Neural crest cell (in vitro differentiated cells): Measurements from ENCODE around the gene LMAN2. TPM values are rescaled to one million over a fixed set of nuclear protein-coding genes. Genes with fewer than 3 reads are reported as not detected.
"Not testable (repeated sequence)": the region's sequence is repeated elsewhere in the genome, so short reads cannot be mapped to it uniquely, and the experiment has no call there.

Experiments used
- DNase-seq: peaks from one replicate; pipeline ENCODE4 v3.0.0; 2021; ENCODE audit warnings: low read depth, mixed read lengths, low spot score
- H3K27ac Mint-ChIP-seq: one replicate; pipeline ENCODE4 v1.8.0; 2021; ENCODE audit warnings: mild to moderate bottlenecking, mixed read lengths; ENCODE audit not compliant: unreplicated experiment
- H3K27me3 Mint-ChIP-seq: 2 replicates; pipeline ENCODE4 v1.8.0; 2021; ENCODE audit warnings: low read depth, mild to moderate bottlenecking, mixed read lengths
- H3K36me3 Mint-ChIP-seq: 2 replicates; pipeline ENCODE4 v1.8.0; 2021; ENCODE audit warnings: low read depth, mild to moderate bottlenecking, mixed read lengths
- H3K4me1 Mint-ChIP-seq: 2 replicates; pipeline ENCODE4 v1.8.0; 2021; ENCODE audit warnings: mixed read lengths
- H3K4me3 Mint-ChIP-seq: one replicate; pipeline ENCODE4 v1.8.0; 2021; ENCODE audit warnings: mild to moderate bottlenecking, mixed read lengths
- H3K9me3 Mint-ChIP-seq: 2 replicates; pipeline ENCODE4 v1.8.0; 2021; ENCODE audit warnings: mixed read lengths
- total RNA-seq: library from RNA; stranded (reverse); gene quantifications from 2 replicates; pipeline ENCODE4 v1.2.1, GENCODE V29; 2021
- TF ChIP-seq, protein P1 (sequence below): fragments of 200-600 bp; sonication (generic); conservative IDR thresholded peaks from 2 replicates; pipeline ENCODE4 v1.5.0; 2021; ENCODE audit warnings: antibody characterized with exemption, mild to moderate bottlenecking

LMAN2 gene
- total RNA-seq, 1 donor from 2014 or later = 80.5 TPM

GRCh38 chr5:177307544-177308363 lies 43.7 kb downstream of the LMAN2 start:
- H3K4me1 Mint-ChIP-seq = peaks cover 49% of the 10 kb centered on the region
- no peak overlapping the region for H3K27ac Mint-ChIP-seq
- peak overlapping the region; percentile 95 for H3K4me3 Mint-ChIP-seq
- peaks cover 10% of the 10 kb centered on the region for H3K27me3 Mint-ChIP-seq
- DNase-seq = no peak
- no peaks in the 10 kb centered on the region for H3K9me3 Mint-ChIP-seq
- TF ChIP-seq, protein P1, sequence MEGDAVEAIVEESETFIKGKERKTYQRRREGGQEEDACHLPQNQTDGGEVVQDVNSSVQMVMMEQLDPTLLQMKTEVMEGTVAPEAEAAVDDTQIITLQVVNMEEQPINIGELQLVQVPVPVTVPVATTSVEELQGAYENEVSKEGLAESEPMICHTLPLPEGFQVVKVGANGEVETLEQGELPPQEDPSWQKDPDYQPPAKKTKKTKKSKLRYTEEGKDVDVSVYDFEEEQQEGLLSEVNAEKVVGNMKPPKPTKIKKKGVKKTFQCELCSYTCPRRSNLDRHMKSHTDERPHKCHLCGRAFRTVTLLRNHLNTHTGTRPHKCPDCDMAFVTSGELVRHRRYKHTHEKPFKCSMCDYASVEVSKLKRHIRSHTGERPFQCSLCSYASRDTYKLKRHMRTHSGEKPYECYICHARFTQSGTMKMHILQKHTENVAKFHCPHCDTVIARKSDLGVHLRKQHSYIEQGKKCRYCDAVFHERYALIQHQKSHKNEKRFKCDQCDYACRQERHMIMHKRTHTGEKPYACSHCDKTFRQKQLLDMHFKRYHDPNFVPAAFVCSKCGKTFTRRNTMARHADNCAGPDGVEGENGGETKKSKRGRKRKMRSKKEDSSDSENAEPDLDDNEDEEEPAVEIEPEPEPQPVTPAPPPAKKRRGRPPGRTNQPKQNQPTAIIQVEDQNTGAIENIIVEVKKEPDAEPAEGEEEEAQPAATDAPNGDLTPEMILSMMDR = no peak
- H3K36me3 Mint-ChIP-seq = peaks cover 12% of the 10 kb centered on the region

- no peak for DNase-seq
- H3K27ac Mint-ChIP-seq = peak overlapping the region; percentile 27
Observed at GRCh38 chr5:177306674-177307543, 44.6 kb downstream of the LMAN2 start.

DNA sequence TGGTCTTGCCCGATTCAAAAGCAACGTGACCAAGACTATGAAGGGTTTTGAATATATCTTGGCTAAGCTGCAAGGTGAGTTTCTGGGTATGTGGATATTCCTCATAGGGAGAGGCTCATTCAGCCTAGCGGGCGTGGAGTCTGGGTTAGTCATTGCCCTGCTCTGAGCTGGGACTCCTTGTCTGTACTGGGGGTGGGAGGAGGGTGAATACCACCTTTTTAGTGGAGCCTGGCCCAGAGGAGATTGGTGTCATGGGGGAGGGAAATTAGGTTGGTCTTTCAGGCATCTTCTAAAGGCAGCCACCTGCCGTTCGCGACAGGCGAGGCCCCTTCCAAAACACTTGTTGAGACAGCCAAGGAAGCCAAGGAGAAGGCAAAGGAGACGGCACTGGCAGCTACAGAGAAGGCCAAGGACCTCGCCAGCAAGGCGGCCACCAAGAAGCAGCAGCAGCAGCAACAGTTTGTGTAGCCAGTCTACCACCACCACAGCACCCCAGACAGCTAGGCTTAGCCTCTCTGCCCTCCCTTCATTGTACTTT lies 45.3 kb downstream of the LMAN2 start:
- H3K4me3 Mint-ChIP-seq = peak overlapping the region; percentile 95
- DNase-seq, H3K9me3 Mint-ChIP-seq, H3K27ac Mint-ChIP-seq: not testable (repeated sequence)
- H3K4me1 Mint-ChIP-seq = peaks cover 54% of the 10 kb centered on the region
- H3K27me3 Mint-ChIP-seq = peaks cover 12% of the 10 kb centered on the region
- peaks cover 12% of the 10 kb centered on the region for H3K36me3 Mint-ChIP-seq

More at GRCh38 chr5:177306674-177307543, 44.6 kb downstream of the LMAN2 start:
- peak overlapping the region; percentile 95 for H3K4me3 Mint-ChIP-seq
- H3K27me3 Mint-ChIP-seq = peaks cover 12% of the 10 kb centered on the region
- peaks cover 54% of the 10 kb centered on the region for H3K4me1 Mint-ChIP-seq
- H3K36me3 Mint-ChIP-seq = peaks cover 12% of the 10 kb centered on the region
- TF ChIP-seq, protein P1 = no peak
- no peaks in the 10 kb centered on the region for H3K9me3 Mint-ChIP-seq

- peak overlapping the region; percentile 95 for H3K4me3 Mint-ChIP-seq
- H3K27ac Mint-ChIP-seq = peak overlapping the region; percentile 97
- H3K9me3 Mint-ChIP-seq = no peaks in the 10 kb centered on the region
- TF ChIP-seq, protein P1 = no peak
- H3K27me3 Mint-ChIP-seq = peaks cover 10% of the 10 kb centered on the region
- peaks cover 8% of the 10 kb centered on the region for H3K36me3 Mint-ChIP-seq
- peaks cover 53% of the 10 kb centered on the region for H3K4me1 Mint-ChIP-seq
- no peak for DNase-seq
Observed at GRCh38 chr5:177304392-177305119, 46.9 kb downstream of the LMAN2 start.

- peak overlapping the region; percentile 97 for H3K27ac Mint-ChIP-seq
- peaks cover 10% of the 10 kb centered on the region for H3K27me3 Mint-ChIP-seq
- DNase-seq = no peak
- TF ChIP-seq, protein P1 = no peak
- H3K36me3 Mint-ChIP-seq = peaks cover 8% of the 10 kb centered on the region
- peaks cover 50% of the 10 kb centered on the region for H3K4me1 Mint-ChIP-seq
- H3K4me3 Mint-ChIP-seq = peak overlapping the region; percentile 95
- H3K9me3 Mint-ChIP-seq = no peaks in the 10 kb centered on the region
Observed at GRCh38 chr5:177303925-177304391, 47.5 kb downstream of the LMAN2 start.
